ENCODE measurements around the gene MYH7. TPM values are rescaled to one million over a fixed set of nuclear protein-coding genes. Genes with fewer than 3 reads are reported as not detected.
"Not testable (repeated sequence)": the region's sequence is repeated elsewhere in the genome, so short reads cannot be mapped to it uniquely, and the experiment has no call there.

Gene MYH7
- polyA plus RNA-seq, 1 of the 3 experiments (the other 2 are of a cell fraction), result not detected

DNA sequence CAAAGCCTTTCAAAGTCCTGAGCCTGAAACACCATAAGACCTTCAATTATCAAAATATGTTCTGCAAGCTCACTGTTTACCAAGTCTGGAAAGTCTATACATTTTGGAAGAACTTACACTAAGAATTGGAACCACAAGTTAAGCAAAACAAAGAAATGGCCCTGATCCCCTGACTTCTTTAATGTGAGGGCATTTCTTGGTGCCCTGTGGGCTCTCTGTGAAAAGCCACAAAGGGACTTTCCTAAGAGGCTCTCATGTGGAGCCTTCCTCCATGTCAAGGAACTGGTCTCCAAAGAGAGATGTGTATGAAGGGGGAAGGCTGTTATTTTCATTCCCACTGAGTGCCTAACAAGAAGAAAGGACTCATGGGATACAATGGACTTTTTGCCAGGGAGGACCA lies 13.9 kb downstream of the MYH7 start:
- no peaks in the 10 kb centered on the region for H3K79me2 ChIP-seq (ENCODE audit: insufficient read depth)
- no peak overlapping the region for H3K4me2 ChIP-seq
- ChIA-PET POLR2A (no interaction called here), CTCF (no interaction called here)
- H3K27ac ChIP-seq (ENCODE audit: low read depth in 2 of 2, low read length in 1 of 2), result no peak overlapping the region
- H4K20me1 ChIP-seq (ENCODE audit: insufficient read depth), result no peaks in the 10 kb centered on the region
- peaks cover 16% of the 10 kb centered on the region for H3K27me3 ChIP-seq (ENCODE audit: insufficient read depth)
- H3K9me3 ChIP-seq, result no peaks in the 10 kb centered on the region
- H3K4me1 ChIP-seq (ENCODE audit: control insufficient read depth in 1 of 2, insufficient read depth in 2 of 2, low read depth in 1 of 2, low read length in 1 of 2), result no peaks in the 10 kb centered on the region
- H3K9me2 ChIP-seq, result no peaks in the 10 kb centered on the region
- H3K4me3 ChIP-seq (ENCODE audit: low read depth in 2 of 2, low read length in 1 of 2), result no peak overlapping the region
- no peak for DNase-seq
- no peaks in the 10 kb centered on the region for H3F3A ChIP-seq (replicated peaks; ENCODE audit: insufficient read depth)
- H3K36me3 ChIP-seq (replicated peaks in 1 of 2; ENCODE audit: control insufficient read depth in 1 of 2, insufficient read depth in 2 of 2, low read length in 1 of 2), result no peaks in the 10 kb centered on the region
- H2AFZ ChIP-seq (ENCODE audit: low read depth), result no peak overlapping the region
- H3K9ac ChIP-seq, result no peak overlapping the region
- no peak for TF ChIP-seq MEF2A (IDR thresholded peaks at IDR 0.05; ENCODE audit: borderline replicate concordance, low read depth)
- no peak for TF ChIP-seq POLR2AphosphoS5 (IDR thresholded peaks at IDR 0.05; ENCODE audit: low read depth, low read length)
- no peak for TF ChIP-seq TCF12 (IDR thresholded peaks at IDR 0.05)
- TF ChIP-seq FOSL2 (IDR thresholded peaks at IDR 0.05; ENCODE audit: borderline replicate concordance, low read depth), result no peak
- TF ChIP-seq SIN3A (IDR thresholded peaks at IDR 0.05; ENCODE audit: borderline replicate concordance, low read depth, low read length), result no peak
- TF ChIP-seq, protein P1, sequence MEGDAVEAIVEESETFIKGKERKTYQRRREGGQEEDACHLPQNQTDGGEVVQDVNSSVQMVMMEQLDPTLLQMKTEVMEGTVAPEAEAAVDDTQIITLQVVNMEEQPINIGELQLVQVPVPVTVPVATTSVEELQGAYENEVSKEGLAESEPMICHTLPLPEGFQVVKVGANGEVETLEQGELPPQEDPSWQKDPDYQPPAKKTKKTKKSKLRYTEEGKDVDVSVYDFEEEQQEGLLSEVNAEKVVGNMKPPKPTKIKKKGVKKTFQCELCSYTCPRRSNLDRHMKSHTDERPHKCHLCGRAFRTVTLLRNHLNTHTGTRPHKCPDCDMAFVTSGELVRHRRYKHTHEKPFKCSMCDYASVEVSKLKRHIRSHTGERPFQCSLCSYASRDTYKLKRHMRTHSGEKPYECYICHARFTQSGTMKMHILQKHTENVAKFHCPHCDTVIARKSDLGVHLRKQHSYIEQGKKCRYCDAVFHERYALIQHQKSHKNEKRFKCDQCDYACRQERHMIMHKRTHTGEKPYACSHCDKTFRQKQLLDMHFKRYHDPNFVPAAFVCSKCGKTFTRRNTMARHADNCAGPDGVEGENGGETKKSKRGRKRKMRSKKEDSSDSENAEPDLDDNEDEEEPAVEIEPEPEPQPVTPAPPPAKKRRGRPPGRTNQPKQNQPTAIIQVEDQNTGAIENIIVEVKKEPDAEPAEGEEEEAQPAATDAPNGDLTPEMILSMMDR (IDR thresholded peaks at IDR 0.05), result no peak
- no peak for TF ChIP-seq GATA2 (CRISPR knock-in tag; IDR thresholded peaks at IDR 0.05)

DNA sequence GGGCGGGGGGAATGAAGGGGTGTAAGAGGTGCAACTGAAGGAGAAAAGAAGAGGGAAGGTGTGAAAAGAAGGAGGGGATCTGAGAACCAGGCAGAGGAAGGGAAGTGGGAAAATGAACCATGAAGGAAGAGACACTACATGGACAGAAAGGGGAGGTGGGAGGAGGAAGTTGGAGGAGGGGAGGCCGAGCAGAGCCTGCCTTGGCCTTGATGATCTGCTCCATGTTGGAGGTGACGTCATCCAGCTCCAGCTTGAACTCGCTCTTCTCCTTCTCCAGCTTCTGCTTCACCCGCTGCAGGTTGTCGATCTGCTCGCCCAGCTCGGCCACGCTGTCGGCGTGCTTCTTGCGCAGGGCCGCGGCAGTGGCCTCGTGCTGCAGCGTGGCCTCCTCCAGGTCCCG lies 15.8 kb downstream of the MYH7 start:
- H3F3A ChIP-seq (replicated peaks; ENCODE audit: insufficient read depth); H2AFZ ChIP-seq (ENCODE audit: low read depth); H3K4me2 ChIP-seq; H3K27ac ChIP-seq (ENCODE audit: low read depth in 2 of 2, low read length in 1 of 2); H3K9me3 ChIP-seq; DNase-seq; H3K4me1 ChIP-seq (ENCODE audit: control insufficient read depth in 1 of 2, insufficient read depth in 2 of 2, low read depth in 1 of 2, low read length in 1 of 2); H3K9me2 ChIP-seq; POLR2A ChIA-PET; H3K9ac ChIP-seq; H3K36me3 ChIP-seq (replicated peaks in 1 of 2; ENCODE audit: control insufficient read depth in 1 of 2, insufficient read depth in 2 of 2, low read length in 1 of 2); H4K20me1 ChIP-seq (ENCODE audit: insufficient read depth); H3K4me3 ChIP-seq (ENCODE audit: low read depth in 2 of 2, low read length in 1 of 2); H3K79me2 ChIP-seq (ENCODE audit: insufficient read depth): not testable (repeated sequence)
- WGBS (ENCODE audit: low lambda C conversion rate), result 19% methylated on average over 3 of the region's 17 CpGs
- CTCF ChIA-PET, result interaction anchor here (1.5 kb wide), 1 partner anchor 39 kb away, joined by 3 read pairs; no protein-coding TSS in a partner anchor
- H3K27me3 ChIP-seq (ENCODE audit: insufficient read depth), result peaks cover 10% of the 10 kb centered on the region

DNA sequence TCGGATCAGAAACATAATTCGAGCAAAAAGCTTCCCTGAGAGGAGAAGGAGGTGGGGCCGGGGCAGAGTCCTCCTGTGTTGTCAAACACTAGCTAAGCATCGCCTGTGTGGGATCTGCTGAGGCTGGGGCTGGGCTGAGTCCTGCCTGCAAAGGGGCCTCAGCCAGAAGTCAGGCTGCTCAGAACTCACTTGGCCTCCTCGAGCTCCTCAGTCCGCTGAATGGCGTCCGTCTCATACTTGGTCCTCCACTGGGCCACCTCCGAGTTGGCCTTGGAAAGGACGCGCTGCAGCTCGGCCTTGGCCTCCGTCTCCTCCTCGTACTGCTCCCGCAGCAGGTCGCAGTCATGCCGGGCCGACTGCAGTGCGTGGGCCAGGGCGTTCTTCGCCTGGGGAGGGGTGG lies 17.4 kb downstream of the MYH7 start:
- no peak for TF ChIP-seq FOXM1 (IDR thresholded peaks at IDR 0.05; ENCODE audit: low read depth)
- TF ChIP-seq RFX5 (IDR thresholded peaks at IDR 0.05; ENCODE audit: low read length), result no peak
- TF ChIP-seq, protein P2, sequence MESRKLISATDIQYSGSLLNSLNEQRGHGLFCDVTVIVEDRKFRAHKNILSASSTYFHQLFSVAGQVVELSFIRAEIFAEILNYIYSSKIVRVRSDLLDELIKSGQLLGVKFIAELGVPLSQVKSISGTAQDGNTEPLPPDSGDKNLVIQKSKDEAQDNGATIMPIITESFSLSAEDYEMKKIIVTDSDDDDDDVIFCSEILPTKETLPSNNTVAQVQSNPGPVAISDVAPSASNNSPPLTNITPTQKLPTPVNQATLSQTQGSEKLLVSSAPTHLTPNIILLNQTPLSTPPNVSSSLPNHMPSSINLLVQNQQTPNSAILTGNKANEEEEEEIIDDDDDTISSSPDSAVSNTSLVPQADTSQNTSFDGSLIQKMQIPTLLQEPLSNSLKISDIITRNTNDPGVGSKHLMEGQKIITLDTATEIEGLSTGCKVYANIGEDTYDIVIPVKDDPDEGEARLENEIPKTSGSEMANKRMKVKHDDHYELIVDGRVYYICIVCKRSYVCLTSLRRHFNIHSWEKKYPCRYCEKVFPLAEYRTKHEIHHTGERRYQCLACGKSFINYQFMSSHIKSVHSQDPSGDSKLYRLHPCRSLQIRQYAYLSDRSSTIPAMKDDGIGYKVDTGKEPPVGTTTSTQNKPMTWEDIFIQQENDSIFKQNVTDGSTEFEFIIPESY (IDR thresholded peaks at IDR 0.05; ENCODE audit: borderline replicate concordance, low read depth), result no peak
- TF ChIP-seq, protein P3, sequence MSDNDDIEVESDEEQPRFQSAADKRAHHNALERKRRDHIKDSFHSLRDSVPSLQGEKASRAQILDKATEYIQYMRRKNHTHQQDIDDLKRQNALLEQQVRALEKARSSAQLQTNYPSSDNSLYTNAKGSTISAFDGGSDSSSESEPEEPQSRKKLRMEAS (IDR thresholded peaks at IDR 0.05; ENCODE audit: low read depth), result no peak
- TF ChIP-seq NFIC (IDR thresholded peaks at IDR 0.05; ENCODE audit: borderline replicate concordance), result no peak
- no peak for TF ChIP-seq JUND (IDR thresholded peaks at IDR 0.05)
- TF ChIP-seq GATA2 (CRISPR knock-in tag; IDR thresholded peaks at IDR 0.05), result no peak
- no peak for TF ChIP-seq RXRA (IDR thresholded peaks at IDR 0.05; ENCODE audit: borderline replicate concordance, low read depth)
- H3K79me2 ChIP-seq (ENCODE audit: insufficient read depth), result no peaks in the 10 kb centered on the region
- H3F3A ChIP-seq (replicated peaks; ENCODE audit: insufficient read depth), result no peaks in the 10 kb centered on the region
- H3K4me3 ChIP-seq (ENCODE audit: low read depth in 2 of 2, low read length in 1 of 2), result no peak overlapping the region
- no peaks in the 10 kb centered on the region for H4K20me1 ChIP-seq (ENCODE audit: insufficient read depth)
- no peaks in the 10 kb centered on the region for H3K4me1 ChIP-seq (ENCODE audit: control insufficient read depth in 1 of 2, insufficient read depth in 2 of 2, low read depth in 1 of 2, low read length in 1 of 2)
- H2AFZ ChIP-seq (ENCODE audit: low read depth), result no peak overlapping the region
- no peaks in the 10 kb centered on the region for H3K9me2 ChIP-seq
- ChIA-PET CTCF (interaction anchor here (1.0 kb wide), 1 partner anchor 39 kb away, joined by 3 read pairs; no protein-coding TSS in a partner anchor), POLR2A (no interaction called here)
- peaks cover 10% of the 10 kb centered on the region for H3K27me3 ChIP-seq (ENCODE audit: insufficient read depth)
- H3K9me3 ChIP-seq, result no peaks in the 10 kb centered on the region
- DNase-seq, result no peak
- WGBS (ENCODE audit: low lambda C conversion rate), result 71% methylated on average over 21 of the region's 21 CpGs
- H3K27ac ChIP-seq (ENCODE audit: low read depth in 2 of 2, low read length in 1 of 2), result no peak overlapping the region
- H3K36me3 ChIP-seq (replicated peaks in 1 of 2; ENCODE audit: control insufficient read depth in 1 of 2, insufficient read depth in 2 of 2, low read length in 1 of 2), result no peaks in the 10 kb centered on the region
- H3K4me2 ChIP-seq, result no peak overlapping the region
- no peak overlapping the region for H3K9ac ChIP-seq

DNA sequence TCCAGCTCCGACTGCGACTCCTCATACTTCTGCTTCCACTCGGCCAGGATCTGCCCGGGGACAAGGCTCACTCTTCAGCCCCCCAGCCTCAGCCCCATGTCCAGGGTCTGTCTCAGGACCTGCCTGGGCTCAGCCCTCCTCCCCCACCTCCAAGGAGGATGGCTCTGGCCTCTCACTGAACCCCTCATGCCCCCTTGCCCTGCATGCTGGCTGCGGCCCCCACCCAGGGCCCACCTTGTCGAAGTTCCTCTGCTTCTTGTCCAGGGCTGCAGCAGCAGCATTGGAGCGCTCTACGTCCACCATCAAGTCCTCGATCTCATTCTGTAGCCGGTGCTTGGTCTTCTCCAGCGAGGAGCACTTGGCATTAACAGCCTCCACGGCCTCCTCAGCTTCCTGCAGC lies 18.2 kb downstream of the MYH7 start:
- POLR2A ChIA-PET; H3K4me2 ChIP-seq; H3K9me3 ChIP-seq; H2AFZ ChIP-seq (ENCODE audit: low read depth); H3K27ac ChIP-seq (ENCODE audit: low read depth in 2 of 2, low read length in 1 of 2); H3K9me2 ChIP-seq; H3K9ac ChIP-seq; H4K20me1 ChIP-seq (ENCODE audit: insufficient read depth); H3K4me1 ChIP-seq (ENCODE audit: control insufficient read depth in 1 of 2, insufficient read depth in 2 of 2, low read depth in 1 of 2, low read length in 1 of 2); H3K79me2 ChIP-seq (ENCODE audit: insufficient read depth); DNase-seq; H3K4me3 ChIP-seq (ENCODE audit: low read depth in 2 of 2, low read length in 1 of 2); H3K36me3 ChIP-seq (replicated peaks in 1 of 2; ENCODE audit: control insufficient read depth in 1 of 2, insufficient read depth in 2 of 2, low read length in 1 of 2); CTCF ChIA-PET; H3F3A ChIP-seq (replicated peaks; ENCODE audit: insufficient read depth): not testable (repeated sequence)
- peaks cover 10% of the 10 kb centered on the region for H3K27me3 ChIP-seq (ENCODE audit: insufficient read depth)
- 42% methylated on average over 12 of the region's 12 CpGs for WGBS (ENCODE audit: low lambda C conversion rate)
